HG03045 (cell line): ENCODE data around the gene BTBD9.

Experiments
- ATAC-seq: cut with Tn5 transposase; IDR thresholded peaks from one replicate; pipeline ENCODE4 v1.9.1; 2021; ENCODE audit warnings: mild to moderate bottlenecking, moderate library complexity; ENCODE audit not compliant: unreplicated experiment

The BTBD9 gene

DNA sequence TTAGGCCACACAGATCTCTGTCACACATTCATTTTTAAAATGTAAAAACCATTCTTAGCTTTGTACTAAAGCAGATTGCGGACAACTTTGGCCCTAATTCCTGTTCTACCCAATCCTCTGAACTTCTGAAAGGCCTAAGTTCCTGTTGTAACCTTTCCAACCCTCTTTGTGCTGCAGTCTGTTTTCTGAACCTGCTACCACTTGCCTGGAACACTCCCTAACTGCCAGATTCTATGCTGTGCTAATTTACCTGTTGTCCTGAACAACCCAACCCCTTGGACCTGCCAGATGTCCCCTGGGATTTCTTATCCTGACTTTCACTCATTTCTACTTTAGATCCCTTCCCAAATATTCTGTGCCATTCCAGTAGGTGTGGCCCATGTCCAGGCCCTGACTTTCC lies 421.5 kb downstream of the BTBD9 start:
- no peak for ATAC-seq

DNA sequence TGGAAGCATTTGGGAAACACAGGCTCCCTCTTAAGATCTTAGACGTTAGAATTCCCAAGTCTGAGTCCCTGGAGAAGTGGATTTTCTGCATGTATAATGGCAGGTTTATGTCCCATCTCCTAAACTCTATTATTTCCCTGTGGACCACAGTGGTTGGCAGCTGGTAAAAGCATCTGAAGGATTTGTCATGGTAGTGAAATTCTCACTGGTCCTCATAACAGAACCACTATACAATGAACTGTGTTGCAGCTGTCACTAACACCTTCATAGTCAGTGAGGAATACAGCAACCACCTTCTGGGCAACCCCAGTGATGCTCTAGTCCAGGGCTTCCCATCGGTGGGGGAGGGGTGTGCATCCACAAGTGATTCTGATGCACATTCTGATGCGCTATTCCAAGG lies 423.3 kb downstream of the BTBD9 start:
- no peak for ATAC-seq

DNA sequence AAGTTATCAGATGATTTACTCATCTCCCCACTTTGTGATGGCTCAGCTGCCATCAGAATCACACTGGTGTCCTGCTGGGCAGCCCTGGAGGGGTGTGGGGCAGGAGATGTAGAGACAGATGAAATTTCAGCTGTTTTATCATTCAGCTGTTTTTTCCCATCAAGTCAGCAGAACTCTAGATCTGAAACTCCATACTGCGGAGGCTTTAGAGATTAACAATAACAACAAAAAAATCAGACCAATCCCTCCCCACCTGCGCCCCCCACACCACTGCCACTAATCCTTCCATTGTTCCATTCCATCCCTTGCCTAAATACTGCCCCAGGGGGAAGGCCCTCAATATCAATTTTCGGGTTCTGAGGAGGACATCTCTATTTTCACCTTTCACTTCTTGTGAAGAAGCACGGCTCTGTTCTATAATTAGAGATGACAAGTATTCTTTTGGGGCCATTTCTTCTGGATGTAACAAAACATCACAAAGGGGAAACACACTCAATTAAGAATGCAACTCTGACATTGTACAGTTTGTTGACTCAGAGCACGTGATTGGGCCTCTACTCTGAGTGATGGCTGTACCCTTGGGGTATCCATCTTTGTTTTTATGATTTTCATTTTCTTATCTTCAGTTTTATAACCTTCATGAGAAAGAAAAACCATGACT lies 423.9 kb downstream of the BTBD9 start:
- ATAC-seq = no peak

DNA sequence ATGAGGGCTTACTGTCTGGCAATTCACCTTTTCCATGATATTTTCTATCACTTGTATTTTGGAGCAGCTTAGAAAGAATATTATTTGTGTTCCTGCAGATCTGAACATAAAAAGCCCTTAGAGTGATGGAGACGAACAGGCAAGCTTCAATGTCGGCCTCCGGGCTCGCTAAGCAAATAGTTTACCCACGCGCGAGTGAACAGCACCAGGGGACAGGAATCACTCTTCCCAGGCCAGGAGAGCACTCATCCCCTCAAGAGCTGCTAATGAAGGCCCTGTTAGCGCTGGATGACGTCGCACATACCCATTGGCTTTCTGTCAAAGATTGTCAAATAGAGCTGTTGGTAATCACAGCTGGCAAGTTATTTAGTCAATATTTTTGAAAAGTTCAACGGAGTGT lies 424.5 kb downstream of the BTBD9 start:
- no peak for ATAC-seq

DNA sequence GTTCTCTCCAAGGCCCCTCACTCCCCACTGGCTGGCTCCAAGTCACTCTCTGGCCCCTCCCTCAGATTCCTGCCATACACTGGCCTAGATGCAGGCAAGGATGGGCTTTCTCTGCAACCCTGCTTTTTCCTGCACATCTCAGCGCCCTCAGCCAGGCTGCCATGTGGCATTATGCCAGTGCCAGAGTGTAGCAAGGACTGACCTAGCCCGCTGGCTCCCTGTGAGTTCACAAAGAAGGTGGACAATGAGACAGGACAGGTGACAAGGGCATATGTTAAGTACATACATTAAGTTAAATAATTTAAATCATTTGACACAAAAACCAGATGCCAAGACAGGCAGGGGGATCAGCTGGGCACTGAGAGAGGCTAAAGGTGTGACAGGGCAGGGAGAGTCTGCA lies 425.6 kb downstream of the BTBD9 start:
- ATAC-seq = no peak

DNA sequence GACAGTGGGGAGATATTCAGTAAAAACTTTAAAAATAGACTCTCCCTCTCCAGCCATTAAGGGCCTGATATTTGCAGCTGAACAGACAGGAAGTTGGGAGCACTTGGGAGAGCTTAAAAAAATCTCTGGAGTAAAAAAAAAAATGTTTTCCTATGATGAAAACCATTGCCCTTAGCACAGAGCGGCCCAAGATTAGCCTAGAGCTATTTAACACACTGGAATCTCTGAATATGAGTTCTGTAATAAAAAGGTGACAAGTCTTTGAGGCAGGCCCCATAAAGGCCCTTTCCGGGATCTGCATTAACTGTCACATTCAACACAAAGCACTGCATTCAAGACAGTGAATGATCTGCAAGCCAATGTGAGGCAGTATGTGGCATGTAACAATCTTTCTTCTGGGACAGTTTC lies 426.5 kb downstream of the BTBD9 start:
- ATAC-seq = no peak

DNA sequence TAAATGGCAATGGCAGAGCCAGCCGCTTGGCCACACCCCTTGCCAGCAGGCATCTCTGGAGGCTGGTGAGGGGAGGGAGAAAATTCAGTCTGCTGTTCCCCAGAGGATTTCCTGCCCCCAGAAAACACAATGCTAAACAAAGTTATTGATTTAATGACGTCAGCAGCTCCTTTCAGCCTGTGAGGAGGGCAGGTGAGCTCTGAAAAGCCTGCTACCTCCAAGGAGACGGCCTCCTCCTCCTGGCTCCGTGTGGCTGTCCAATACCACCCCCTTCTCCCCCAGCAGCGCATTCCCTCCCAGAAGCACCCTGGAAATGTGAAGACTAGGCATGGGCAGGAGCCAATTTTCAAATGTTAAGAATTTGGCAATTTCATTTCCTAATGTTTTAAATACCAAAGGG lies 427.1 kb downstream of the BTBD9 start:
- ATAC-seq = no peak

DNA sequence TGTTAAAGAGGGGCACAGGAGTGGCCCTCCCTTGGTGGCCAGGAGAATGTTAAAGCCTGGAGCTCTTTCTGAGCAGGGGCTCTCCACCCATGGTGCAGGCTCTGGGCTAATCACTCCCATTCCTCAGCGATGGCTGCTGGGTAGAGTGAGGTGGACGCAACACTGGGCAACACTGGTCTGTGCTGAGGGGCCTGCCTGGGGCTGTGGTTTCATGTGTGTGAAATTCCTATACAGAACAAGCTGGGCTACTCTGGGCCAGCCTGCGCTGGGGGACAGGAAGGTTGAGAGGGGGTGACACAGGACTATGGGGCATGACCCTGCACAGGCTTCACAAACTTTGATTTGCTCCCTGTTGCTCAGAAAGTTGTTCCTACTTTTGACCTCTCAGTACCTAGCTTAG lies 427.6 kb downstream of the BTBD9 start:
- no peak for ATAC-seq

DNA sequence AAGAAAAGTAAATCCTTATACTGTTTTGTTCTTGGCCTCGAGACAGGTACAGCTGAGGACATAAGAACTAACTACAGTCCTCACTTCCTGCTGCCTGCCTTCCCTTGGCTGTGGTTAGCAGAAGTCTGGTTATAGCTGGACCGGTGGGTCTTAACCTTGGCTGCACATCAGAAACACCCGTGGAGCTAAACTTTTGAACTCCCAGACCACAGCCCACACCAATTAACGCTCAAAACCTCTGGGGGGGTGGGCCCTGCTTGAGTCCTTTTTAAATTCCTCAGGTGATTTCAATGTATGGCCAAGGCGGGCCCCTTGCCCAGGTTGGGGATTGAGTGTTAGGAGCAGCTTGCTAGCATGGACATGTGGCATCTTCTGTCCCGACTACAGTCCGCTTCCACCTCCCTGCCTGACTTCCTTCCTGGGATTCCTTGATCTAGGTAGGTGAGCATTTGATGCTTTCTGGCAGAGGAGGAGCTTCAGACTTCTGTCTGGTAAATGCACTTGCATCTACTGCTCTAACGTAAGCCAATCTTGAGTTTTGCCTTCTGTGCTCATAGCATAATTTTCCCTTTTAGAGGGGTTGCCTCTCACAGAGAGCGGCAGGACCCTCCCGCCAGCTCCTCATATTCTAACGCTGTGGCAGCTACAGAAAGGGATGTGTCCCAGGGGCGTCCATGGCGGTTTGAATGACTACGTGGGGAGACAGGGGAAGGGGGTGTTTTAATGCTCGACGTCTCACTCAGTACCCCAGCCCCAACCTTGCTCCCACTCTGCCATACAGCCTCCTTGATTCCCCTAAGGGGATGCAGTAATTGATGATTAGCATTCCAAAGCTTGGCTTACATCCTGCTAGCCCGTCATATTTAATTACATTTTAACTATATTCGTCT lies 430.1 kb downstream of the BTBD9 start:
- ATAC-seq = no peak

DNA sequence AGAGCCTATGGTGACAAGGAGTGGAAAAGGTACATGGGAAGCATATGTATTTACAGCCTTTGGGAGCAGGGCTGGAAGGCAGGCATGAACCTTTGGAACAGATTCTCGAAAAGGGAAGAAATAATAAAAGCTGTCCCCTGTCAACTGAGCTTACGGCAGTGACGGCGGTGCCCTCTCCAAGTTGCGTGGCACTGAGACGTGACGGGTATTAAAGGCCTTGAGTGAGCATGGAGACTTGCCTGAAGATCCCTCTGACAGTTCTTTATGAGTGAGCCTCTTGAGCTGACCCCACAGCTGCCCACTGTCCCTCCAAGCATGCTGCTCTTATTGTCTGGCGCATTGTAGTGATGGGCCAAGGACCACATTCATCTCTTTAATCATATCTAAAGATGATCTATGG lies 431.7 kb downstream of the BTBD9 start:
- no peak for ATAC-seq

DNA sequence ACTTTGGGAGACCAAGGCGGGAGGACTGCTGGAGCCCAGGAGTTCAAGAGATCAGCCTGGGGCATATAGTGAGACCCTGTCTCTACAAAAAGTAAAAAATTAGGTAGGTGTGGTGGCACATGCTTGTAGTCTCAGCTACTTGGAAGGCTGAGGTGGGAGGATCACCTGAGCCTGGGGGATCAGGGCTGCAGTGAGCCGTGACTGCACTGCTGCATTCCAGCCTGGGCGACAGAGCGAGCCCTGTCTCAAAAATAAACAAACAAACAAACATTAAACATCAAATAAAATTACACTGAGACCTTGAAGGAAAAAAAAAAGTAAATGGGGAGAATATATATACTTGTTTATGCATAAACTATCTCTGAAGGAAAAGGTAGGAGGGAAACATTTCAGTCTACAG lies 432.4 kb downstream of the BTBD9 start:
- ATAC-seq = no peak

DNA sequence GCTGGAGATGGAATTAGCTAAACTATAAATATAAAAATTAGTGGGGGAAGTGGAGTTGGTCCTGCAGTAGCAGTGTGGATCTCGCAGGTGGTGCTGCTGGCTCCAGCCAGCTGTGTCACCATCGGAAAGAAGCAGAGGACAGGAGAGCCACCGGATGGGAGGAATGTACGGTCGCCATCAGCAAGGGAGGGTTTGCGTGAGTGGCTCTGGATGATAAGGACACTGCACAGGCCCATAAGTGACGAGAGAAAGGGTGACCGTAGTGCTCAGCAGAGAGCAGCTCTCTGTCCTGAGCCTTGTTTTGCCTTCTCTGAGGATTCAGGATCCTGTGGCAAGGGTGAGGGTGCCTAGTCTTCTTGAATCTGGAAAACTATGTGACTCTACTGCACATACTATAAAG lies 441.5 kb downstream of the BTBD9 start:
- no peak for ATAC-seq

DNA sequence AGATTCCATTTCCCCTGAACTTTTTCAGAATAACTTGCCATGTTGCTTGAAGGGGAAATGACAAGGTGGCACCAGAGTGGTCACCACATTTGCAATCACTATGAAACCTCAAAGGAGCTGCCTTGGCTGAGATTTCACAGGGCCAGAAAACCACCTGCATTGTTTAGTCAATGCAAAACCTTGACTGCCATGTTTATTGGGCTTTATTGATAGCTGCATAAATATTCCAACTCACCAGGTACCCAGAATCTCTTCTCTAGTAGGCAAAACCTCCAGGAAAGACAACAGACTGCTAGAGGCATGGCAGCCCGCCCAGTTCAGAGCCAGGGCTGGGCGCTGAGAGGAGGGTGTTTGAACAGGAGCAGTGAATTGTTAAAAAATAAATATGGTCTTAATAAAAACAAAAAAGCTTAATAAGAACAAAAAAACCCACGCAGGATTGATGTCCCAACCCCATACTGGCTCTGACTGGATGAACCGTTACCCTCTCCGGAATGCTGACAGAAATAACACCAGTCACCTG lies 444.6 kb downstream of the BTBD9 start:
- ATAC-seq = no peak

DNA sequence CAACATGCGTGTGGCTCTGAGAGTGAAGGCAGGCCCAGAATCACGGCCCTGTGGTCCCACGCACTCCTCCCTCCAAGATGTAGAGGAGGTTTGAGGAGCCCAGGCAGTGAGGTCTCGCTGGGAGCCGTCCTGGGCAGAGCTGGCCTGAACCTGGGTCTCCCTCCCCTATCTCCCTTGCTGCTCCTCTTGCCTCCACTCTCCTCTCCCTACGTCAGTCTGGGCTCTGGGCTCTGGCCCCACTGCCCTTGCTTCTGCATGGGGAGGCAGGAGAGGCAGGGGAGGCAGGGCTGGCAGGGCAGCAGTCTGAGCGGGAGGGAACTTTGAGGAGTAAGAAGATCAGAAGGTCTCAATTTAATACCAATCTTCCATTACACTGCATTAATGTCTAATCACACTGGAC lies 445.1 kb downstream of the BTBD9 start:
- no peak for ATAC-seq

DNA sequence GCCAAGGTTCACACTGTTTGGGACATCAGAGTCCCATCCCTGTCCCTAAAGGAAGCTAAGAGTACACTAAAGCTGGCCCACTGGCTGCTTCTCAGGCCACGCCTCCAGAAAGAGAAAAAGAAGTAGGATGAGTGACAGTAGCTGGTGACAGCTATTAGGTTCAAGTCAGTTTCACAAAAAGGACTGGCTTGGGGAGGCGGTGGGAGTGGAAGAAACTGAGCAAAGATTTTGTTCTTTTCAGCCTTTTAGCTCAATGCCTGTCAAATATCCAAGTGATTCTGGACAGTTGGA lies 445.5 kb downstream of the BTBD9 start:
- ATAC-seq = no peak

DNA sequence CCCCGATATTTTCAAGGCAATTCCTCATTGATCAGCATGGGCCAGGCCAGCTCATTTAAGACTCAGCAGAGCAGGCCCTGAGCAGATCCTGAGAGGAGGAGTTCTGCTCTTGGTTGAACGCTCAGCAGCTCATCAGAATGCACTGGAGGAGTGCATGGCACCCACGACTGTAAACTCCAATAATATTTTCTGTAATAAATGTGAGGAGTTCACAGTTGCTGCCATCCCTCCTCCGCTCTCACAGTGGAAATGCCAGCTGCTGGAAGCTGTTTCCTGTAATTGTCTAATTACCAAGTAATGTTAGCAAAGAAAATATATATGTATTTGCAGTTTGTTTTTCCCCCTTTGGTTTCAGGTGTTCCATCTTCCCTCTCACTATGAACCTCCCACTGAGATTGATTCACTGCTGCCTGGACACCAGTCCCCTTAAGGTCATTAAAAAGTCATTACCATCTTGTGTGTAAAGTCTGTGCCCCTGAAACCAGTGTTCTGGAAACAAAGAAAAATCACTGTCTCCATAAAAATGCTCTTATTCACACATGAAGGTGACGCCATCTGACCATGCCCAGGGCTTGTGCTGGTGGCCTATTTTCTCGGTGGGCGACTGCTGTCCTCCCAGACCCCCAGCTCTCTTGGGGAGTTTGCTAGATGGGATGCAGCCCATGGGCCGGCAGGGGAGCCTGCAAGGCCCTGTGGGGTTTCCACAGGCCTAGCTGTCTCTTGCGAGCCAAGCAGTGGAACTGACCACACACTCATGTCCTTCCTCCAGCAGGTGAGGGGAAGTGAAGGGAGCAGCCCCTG lies 446.0 kb downstream of the BTBD9 start:
- no peak for ATAC-seq

DNA sequence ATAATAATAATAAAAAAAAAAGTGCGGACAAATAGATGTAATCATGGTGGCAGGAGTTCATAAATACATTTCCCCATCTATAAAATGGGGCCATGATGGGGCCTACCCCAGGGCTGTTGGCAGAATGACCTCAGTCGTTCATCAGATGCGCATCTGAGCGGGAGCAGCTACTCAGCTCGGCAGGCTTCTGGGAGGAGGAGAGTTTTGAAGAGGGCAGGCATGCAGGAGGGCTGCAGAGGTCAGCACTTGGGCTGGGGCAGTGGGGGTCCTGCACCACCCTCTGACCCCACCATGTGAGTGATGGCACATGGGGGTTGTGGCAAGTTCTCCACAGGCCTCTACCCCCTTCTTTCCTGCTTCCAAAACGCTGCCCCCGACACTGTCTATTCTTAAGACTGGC lies 446.7 kb downstream of the BTBD9 start:
- ATAC-seq = no peak

DNA sequence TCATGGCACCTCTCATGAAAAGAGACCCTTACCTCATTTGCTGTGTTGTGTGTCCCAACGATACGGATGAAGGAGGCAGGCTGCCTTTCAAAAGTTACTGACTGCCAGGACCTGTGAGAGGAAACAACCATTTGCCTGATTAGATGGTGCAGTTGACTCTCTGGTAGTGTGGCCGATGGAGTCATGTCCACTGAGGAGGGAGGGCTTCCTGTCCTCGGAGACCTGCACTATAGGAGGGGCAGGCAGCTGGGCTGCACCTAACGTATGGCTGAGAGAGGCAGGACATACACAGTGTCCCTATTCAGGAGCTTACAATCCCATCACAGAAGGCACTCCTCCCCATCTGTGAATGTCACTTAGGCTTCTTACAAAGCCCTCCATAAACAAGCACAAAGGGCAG lies 447.2 kb downstream of the BTBD9 start:
- ATAC-seq = no peak

DNA sequence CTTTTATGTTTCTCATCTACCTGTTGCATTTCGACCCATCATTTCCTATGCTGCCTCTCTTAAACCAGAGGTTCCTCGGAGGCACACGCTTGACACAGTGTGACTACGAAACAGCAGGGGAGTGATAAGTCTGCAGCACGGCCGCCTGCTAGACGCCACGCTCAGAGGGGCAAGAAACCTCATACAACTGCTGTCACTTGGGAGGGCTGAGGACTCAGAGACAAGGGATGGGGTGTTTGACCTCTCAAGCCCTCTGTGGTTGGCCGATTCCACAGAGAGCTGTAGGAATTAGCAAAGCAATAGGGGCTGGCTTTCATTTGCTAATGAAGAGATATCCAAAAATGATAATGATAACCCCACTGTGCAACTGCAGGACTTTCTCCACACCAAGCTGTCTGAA lies 447.7 kb downstream of the BTBD9 start:
- no peak for ATAC-seq

DNA sequence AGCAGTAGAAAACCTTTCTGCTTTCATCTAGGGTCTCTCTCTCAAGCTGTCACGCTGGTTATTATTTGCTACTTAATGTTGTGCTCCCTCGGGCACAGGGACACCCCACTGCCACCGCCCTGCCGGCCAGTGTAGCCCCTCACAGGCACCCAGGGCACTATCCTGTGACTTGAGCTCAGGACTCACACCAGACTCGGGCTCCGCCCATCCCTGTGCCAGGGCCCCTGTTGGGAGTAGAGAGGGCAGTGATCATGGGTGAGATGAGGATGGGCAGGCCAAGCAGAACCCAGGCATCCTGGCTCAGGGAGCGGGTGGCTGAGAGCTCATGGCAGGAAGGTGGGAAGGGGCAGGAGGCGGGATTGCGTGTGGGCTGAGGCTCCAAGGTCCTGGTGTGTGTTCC lies 448.3 kb downstream of the BTBD9 start:
- no peak for ATAC-seq

DNA sequence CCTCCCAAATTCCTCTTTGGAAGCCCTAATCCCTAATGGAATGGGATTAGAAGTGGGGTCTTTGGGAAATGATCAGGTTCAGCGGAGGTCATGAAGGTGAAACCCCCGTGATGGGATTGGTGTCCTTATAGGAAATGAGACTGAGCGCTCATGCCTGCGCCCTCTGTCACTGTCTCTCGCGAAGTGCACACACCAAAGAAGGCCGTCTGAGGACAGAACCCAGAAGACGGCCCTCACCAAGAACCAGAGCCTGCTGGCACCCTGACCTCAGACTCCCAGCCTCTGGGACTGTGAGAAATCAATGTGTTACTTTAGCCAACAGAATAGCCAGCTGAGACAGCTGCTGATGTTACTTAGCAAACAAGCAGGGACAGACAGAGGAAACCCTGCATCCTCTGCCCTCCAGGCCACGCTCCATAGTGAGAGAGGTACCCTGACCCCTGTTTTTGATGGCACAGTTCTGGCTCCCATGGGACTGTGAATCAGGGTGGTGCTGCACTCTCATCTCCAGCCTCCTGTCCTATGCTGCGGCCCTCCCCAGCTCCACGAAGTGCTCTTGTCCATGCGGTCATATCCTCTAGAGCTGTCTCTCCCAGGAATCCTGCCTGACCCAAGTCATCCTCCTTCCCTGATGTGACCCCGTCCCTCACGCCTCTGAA lies 450.9 kb downstream of the BTBD9 start:
- ATAC-seq = no peak
